ENCODE measurements around the gene KDM4B. TPM values are rescaled to one million over a fixed set of nuclear protein-coding genes. Genes with fewer than 3 reads are reported as not detected.

KDM4B gene
- total and polyA plus RNA-seq, 10 of the 15 experiments (the other 5 are each of a cell fraction or from before 2014, with no cell fraction given): 0.47 to 49.6 (median 16.2) TPM

DNA sequence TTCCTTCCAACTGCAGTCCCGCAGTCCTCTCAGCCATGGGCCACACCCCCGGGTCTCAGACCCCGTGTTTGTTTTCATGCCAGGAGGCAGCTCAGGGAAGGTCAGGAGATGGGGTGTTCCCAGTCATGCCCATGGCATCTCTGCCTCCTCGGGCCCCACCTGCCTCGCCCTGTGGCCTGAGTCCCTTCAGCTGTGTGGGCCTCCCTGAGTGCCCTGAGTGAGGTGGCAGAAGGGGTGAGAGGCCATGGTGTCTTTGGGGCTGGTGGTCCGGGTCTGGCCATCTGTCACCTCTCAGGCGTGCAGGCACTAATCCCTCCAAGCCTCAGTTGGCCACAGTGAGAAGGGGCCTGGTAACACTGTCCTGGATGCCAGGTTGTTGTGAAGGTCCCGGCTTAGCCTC lies 10.9 kb upstream of the KDM4B start:
- ChIA-PET CTCF (no interaction called here), RAD21 (ENCODE audit: unreplicated experiment) (no interaction called here), POLR2A (no interaction called here), SMC1A (ENCODE audit: uncharacterized antibody, unreplicated experiment) (no interaction called here)
- no peak overlapping the region for H3K27ac ChIP-seq (ENCODE audit: control insufficient read depth, insufficient read depth)
- no peak overlapping the region for H3K9ac ChIP-seq (ENCODE audit: control insufficient read depth, insufficient read depth, low read length)
- no TSS peak for BruUV-seq (replicated peaks)
- in situ Hi-C loops (cut with MboI) (no loop called here), intact Hi-C loops (cut with micrococcal nuclease; ENCODE audit: unreplicated experiment) (no loop called here)
- ATAC-seq (no peak), DNase-seq (ENCODE audit: low read depth, low spot score) (no peak), FAIRE-seq (no peak)
- no peaks in the 10 kb centered on the region for H3K27me3 ChIP-seq (replicated peaks in 1 of 2; ENCODE audit: control insufficient read depth in 2 of 2, insufficient read depth in 2 of 2, low read length in 1 of 2)
- H3K79me2 ChIP-seq (ENCODE audit: control insufficient read depth, insufficient read depth, low read length): no peaks in the 10 kb centered on the region
- H4K20me1 ChIP-seq (ENCODE audit: control insufficient read depth, insufficient read depth): no peaks in the 10 kb centered on the region
- over 99% methylated on average over 8 of the region's 8 CpGs for WGBS (ENCODE audit: insufficient coverage, insufficient replicate concordance, low lambda C conversion rate, missing lambda C conversion rate)
- H3K4me2 ChIP-seq (ENCODE audit: control insufficient read depth, insufficient read depth): no peak overlapping the region
- no peaks in the 10 kb centered on the region for H3K9me3 ChIP-seq (replicated peaks; ENCODE audit: control insufficient read depth, insufficient read depth, low read length)
- H3K36me3 ChIP-seq (ENCODE audit: control insufficient read depth in 2 of 2, insufficient read depth in 2 of 2, low read length in 1 of 2): peaks cover 12 to 34% of the 10 kb centered on the region in 2 experiments
- no peaks in the 10 kb centered on the region for H3K4me1 ChIP-seq (ENCODE audit: control insufficient read depth, insufficient read depth, low read length)
- no peak overlapping the region for H2AFZ ChIP-seq (ENCODE audit: control insufficient read depth, low read depth, low read length)
- H3K4me3 ChIP-seq: no peak overlapping the region
- no peak for TF ChIP-seq ATF7 (IDR thresholded peaks at IDR 0.05; ENCODE audit: low read depth)
- TF ChIP-seq BHLHE40 (IDR thresholded peaks at IDR 0.05; ENCODE audit: borderline replicate concordance in 1 of 2, low read depth in 2 of 2, low read length in 1 of 2): no peak
- TF ChIP-seq EP300 (IDR thresholded peaks at IDR 0.05; ENCODE audit: borderline replicate concordance in 1 of 2, control insufficient read depth in 1 of 2, low read depth in 2 of 2, low read length in 2 of 2): no peak
- TF ChIP-seq EGR1 (IDR thresholded peaks at IDR 0.05; ENCODE audit: borderline replicate concordance in 1 of 2, low read depth in 2 of 2, low read length in 2 of 2): no peak
- no peak for TF ChIP-seq NFXL1 (IDR thresholded peaks at IDR 0.05; ENCODE audit: borderline replicate concordance)
- no peak for TF ChIP-seq NFYB (IDR thresholded peaks at IDR 0.05; ENCODE audit: insufficient read depth, low read depth, low read length)
- no peak for TF ChIP-seq RBBP5 (conservative IDR thresholded peaks at IDR 0.05)
- TF ChIP-seq MYB (IDR thresholded peaks at IDR 0.05; ENCODE audit: borderline replicate concordance, low read depth, low read length): no peak
- no peak for TF ChIP-seq HCFC1 (IDR thresholded peaks at IDR 0.05; ENCODE audit: low read length)
- no peak for TF ChIP-seq NFIC (IDR thresholded peaks at IDR 0.05; ENCODE audit: low read depth, low read length)
- TF ChIP-seq, protein P1, sequence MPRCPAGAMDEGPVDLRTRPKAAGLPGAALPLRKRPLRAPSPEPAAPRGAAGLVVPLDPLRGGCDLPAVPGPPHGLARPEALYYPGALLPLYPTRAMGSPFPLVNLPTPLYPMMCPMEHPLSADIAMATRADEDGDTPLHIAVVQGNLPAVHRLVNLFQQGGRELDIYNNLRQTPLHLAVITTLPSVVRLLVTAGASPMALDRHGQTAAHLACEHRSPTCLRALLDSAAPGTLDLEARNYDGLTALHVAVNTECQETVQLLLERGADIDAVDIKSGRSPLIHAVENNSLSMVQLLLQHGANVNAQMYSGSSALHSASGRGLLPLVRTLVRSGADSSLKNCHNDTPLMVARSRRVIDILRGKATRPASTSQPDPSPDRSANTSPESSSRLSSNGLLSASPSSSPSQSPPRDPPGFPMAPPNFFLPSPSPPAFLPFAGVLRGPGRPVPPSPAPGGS (IDR thresholded peaks at IDR 0.05; ENCODE audit: borderline replicate concordance, insufficient read depth, low read depth, low read length, poor library complexity, severe bottlenecking): no peak
- no peak for TF ChIP-seq JUNB (IDR thresholded peaks at IDR 0.05)
- no peak for TF ChIP-seq RUNX3 (IDR thresholded peaks at IDR 0.05; ENCODE audit: low read length)
- no peak for TF ChIP-seq FOXM1 (IDR thresholded peaks at IDR 0.05; ENCODE audit: low read depth, low read length)
- TF ChIP-seq POLR2AphosphoS5 (IDR thresholded peaks at IDR 0.05; ENCODE audit: low read length): no peak
- TF ChIP-seq, protein P2, sequence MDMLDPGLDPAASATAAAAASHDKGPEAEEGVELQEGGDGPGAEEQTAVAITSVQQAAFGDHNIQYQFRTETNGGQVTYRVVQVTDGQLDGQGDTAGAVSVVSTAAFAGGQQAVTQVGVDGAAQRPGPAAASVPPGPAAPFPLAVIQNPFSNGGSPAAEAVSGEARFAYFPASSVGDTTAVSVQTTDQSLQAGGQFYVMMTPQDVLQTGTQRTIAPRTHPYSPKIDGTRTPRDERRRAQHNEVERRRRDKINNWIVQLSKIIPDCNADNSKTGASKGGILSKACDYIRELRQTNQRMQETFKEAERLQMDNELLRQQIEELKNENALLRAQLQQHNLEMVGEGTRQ (IDR thresholded peaks at IDR 0.05; ENCODE audit: borderline replicate concordance, low read depth, low read length): no peak

All from GM12878 (cell line).